GM18502 (cell line): Measurements from ENCODE around the gene CDH11.

Experiments
- ATAC-seq: cut with Tn5 transposase; IDR thresholded peaks from one replicate; pipeline ENCODE4 v1.9.1; 2021; ENCODE audit warnings: mild to moderate bottlenecking; ENCODE audit not compliant: unreplicated experiment, poor library complexity

CDH11 gene

DNA sequence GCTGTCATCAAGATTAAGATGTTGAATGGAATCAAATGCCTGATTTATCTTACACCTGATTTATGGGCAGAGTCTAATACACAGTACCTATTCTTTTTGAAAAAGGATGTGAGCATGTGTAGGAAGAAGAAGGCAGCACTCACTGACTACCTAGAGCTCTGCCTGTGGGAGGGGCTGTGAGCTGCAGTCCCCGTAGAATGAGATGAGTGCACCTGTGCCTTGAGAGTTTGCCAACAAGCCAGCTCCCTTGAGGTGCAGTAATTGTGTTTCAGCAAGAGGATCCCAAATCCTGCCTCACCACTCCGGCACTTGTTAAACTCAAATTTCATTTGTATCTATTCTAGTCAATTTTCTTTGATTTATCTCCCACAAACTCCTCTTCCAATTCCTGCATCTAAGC, 46.0 kb downstream of the CDH11 start:
- no peak for ATAC-seq

DNA sequence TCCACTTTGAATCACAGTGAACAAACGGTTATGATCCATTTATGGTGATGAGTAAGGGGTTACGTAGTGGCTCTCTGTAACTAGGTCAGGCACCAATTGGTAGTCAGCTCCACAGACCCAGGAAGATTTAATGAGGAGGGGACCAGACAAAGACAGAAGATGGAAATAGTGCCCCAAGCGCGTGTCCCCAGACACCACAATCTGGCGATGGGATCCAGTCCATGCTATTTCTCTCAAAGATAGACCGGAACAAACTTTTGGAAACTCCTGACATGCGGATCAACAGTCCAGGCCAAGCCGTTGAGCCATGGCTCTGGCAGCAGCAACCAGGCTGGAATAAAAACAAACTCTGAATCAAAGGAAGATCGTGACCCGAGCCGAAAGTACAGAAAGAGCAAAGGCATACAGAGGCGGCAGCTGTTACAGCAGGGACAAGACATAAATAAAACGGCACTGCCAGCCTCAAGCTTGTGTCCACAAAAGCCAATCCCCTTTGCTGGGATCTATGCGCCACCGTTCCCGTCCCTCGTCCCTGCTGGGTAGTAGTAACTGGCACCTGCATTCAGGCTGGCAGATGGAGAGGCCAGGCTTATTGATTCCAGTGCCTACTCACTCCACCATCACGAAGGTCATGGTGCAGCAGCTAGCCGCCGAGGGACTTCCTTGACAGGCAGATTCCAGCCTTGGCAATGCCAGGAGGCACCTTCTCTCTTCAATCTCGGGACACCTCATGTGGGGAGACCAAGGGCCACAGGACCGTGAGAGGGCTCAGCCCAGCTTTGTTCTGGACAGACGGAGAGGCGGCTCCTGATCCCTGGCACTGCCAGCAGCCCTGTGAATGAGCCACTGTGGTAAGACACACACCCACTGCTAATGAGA, 50.2 kb downstream of the CDH11 start:
- ATAC-seq: no peak

GRCh38 chr16:65070831-65071432, 50.9 kb downstream of the CDH11 start:
- ATAC-seq: no peak

DNA sequence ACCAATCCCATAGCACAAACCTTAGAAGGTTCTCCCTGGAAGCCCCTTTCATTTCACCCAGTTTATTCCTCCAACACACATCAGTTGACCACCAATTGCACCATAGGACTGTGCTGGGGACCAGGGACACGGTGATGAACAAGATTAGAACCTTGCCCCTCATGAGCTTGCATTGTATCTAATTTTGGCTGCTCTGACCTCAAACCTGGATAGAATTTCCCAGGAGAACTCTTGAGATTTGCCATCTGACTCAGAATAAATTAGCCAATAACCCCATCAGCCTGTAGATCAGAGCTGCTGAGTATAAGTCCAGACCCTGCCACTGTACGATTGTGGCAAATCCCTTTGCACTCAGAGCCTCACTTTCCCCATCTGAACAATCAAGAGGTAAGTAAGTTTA, 52.1 kb downstream of the CDH11 start:
- no peak for ATAC-seq

GRCh38 chr16:65069065-65069464, 52.8 kb downstream of the CDH11 start:
- no peak for ATAC-seq

GRCh38 chr16:65068151-65068740, 53.6 kb downstream of the CDH11 start:
- no peak for ATAC-seq

- no peak for ATAC-seq
Observed at GRCh38 chr16:65066651-65067050, 55.2 kb downstream of the CDH11 start.

- ATAC-seq: no peak
Observed at GRCh38 chr16:65065031-65065430, 56.8 kb downstream of the CDH11 start.

DNA sequence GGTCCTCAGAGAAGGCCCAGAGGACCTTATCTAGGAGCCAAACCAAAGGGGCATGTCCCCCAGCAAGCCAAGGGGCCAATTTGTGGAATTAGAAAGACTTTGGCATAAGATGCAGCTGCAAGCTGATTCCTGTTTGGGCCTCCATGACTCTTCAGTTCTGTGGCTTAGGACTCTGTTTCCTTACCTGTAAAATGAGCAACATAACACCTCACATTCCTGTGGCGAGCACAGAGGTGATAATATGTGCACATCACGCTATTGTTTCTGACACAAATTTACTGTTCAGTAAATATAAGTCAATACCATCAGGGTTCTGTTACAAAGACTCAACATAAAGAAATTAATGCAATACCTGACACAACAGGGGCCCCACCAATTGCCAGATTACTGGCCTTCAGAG, 57.7 kb downstream of the CDH11 start:
- ATAC-seq: no peak

- ATAC-seq: no peak
Observed at GRCh38 chr16:65062736-65063583, 58.9 kb downstream of the CDH11 start.

DNA sequence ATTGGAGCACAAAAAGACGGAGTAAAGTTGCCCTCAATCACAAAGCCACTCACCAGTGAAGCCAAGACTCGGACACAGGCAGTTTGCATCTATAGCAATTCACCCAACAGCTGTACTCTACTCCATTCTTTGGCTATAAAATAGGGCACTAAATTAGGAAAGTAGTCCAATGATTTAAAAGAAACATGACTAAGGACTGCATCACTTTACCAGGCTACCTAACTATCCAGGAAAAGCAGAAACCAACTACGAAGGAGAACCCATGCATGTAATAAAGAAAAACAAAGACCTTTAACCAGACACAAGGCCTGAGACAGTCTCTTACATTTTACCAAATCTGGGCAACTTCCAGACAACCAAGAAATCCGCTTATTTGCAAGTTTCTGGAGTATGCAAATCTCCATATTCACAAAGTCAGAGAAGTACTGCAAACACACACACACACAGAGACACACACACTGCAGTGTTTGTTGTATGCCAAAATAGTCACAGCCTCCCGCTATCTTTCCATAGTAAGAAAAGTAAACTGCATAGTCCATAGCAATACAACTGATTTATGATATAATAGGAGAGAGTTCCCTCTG, 59.8 kb downstream of the CDH11 start:
- no peak for ATAC-seq

DNA sequence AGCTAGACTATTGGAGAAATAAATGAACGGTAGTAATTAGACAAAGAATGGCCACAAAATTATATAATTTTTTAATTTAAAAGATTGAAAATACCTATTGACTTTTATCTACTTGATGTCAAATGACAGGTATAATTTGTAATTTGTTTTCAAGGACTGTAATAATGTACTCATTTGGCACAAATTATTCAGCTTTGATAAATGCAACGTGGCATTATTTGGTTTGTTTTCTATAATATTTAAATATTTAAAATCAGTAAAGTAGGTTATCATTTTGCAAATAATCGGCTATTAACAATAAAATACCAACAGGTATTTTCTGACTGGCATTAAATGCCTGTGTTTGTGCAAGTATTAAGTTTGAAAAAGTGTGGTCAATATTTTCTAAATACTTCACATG, 60.6 kb downstream of the CDH11 start:
- no peak for ATAC-seq

GRCh38 chr16:65059406-65059980, 62.4 kb downstream of the CDH11 start:
- no peak for ATAC-seq

DNA sequence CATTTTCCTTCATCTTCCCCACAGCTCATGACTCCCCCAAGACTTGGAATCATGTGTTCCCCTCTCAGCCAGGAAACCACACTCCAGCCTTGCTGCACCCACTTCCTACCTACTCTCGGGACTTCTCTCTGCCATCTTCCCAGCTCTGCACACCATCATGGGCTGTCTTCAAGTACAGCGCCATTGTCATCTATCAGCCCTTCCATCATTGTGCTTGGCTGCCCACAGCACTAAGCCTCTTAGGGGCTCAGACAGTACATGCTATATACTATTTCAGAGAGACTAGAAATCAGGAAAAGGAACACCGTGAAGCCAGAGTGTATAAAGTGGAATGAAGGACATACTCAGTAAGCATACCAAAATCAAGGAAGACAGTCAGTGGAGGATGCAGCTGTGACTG, 64.7 kb downstream of the CDH11 start:
- no peak for ATAC-seq

GRCh38 chr16:65054457-65054856, 67.4 kb downstream of the CDH11 start:
- ATAC-seq: no peak

DNA sequence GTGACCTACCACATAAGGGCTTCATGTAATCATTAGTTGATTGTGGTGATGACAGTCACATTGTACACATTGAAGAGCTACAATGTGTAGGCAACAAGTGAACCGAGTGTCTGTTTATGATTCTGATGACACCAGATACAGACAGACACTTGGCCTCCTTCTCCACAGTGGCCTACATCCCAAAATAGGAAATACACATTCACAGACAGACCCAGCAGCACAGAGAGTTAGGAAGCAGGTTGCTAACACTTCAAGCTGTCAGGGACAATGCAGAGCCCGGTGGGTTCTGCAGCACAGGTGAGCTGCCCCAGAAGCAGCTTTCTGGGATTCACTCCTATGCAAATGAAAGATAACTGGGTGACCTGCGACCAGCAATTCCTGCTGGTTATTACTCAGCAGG, 72.2 kb downstream of the CDH11 start:
- ATAC-seq: no peak

GRCh38 chr16:65045961-65046360, 75.9 kb downstream of the CDH11 start:
- ATAC-seq: no peak

DNA sequence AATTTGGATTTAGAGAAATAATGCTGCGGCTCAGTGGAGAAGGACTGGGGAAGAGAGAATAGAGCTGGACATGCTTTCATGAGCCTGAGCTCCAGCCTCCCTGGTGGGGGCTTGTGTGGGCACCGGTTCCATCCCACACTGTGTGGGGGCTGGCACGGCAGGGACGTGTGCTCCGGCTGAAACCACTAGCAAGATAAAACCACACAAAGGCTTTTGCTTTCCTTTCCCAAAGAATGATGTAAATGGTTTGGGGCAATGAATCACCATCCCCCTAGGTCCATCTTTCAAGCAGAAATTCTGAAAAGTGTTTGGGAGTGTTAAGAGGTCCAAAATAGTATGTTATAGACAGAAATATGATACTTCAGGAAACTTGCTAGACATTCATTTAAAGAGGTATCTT, 77.0 kb downstream of the CDH11 start:
- ATAC-seq: no peak

DNA sequence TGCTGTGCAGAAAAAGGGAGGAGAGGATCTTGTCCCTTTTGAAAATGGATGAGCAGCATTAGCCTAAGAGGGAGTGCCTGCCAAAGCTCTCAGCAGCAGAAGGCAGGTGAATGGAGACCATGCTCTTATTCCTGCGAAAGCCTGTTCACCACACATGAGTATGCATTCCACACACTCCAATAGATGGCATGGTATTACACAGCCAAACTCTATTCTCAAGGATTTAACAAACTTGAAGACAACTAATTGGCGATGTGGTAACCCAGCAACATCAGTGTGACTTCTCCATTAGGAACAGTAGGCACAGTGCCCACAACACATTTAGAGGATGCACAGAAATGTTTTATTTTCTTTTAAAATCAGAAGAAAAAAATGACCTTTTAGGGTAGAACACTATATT, 77.8 kb downstream of the CDH11 start:
- no peak for ATAC-seq
